LNCaP clone FGC (cell line): ENCODE measurements around the gene ELF5.

Source experiments
- DNase-seq: peaks from one replicate; pipeline ENCODE4 v3.0.0-alpha.2; 2011; ENCODE audit warnings: low read depth
- H3K4me3 ChIP-seq: 2 replicates; pipeline ENCODE4 v1.5.1; 2011; ENCODE audit warnings: mild to moderate bottlenecking, low read depth, low read length, control low read depth
- CTCF ChIP-seq: IDR thresholded peaks from 2 replicates; pipeline ENCODE4 v1.5.1; 2012; ENCODE audit warnings: mild to moderate bottlenecking; ENCODE audit not compliant: control insufficient read depth, insufficient read depth; ENCODE audit errors: extremely low read depth

ELF5 gene

DNA sequence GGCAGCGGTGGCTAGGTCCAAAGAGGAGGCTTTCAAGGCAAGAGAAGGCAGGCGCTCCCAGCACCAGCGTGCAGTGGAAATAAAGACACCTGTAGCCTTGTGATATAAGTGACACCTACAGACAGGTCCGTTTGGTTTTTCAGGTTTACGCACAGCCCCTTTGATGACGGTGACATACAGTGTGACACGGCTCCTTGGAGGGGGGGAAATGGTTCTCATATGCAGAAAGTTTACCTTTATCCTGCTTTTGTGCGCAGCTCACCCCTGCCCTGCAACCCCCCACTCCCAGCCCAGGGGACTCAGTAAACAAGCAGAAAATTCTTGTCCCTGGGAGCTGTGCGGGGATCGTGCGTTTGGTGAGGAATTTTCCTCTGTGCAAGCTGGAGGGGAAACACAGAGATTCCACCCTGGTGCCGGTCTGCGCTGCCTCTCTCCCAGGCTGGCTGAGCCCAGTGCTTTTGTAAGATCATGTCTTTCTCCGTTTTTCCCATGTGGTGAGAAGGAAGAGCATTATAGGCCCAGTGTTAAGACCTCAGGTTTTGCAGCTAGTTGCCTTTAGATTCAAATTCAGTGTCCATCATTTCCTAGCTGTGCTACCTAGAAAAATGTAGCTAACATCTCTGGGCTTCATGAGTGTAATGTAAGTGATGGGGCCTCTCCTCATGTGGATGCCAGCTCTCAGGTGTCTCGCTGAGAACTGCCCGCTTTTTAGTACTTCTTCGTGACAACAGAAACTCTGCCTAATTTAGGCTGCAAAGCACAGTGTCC lies at the start of gene ELF5:
Gene ELF5, minus strand, starts transcription at position 113 of the 768 bp plus-strand sequence. CDS start 8,045 bp downstream, outside the sequence.
- no peak within 1 kb of the TSS for H3K4me3 ChIP-seq
- DNase-seq, result peak; percentile 49
- TF ChIP-seq CTCF, result no peak

GRCh38 chr11:34562976-34563375 lies 49.4 kb upstream of the ELF5 start:
- TF ChIP-seq CTCF, result no peak
- H3K4me3 ChIP-seq, result no peak overlapping the region
- DNase-seq, result no peak

DNA sequence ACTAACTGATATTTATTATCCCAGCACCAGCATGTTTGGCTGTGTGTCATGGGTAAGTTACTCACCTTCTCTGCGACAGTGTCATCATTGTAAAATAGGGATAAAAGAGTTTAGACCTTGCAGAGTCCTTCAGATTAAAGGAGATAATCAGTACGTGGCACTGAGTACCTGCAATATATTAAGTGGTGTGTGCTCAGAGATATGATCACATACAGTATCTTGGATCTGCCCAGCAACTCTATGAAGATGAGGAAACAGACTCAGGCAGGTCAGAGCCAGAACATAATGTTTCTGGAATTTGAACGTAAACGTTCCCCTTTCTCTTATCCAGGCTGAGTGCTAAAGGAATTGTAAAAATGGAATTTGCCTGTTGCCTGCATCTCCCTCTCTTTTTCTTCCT lies 46.9 kb upstream of the ELF5 start:
- no peak for TF ChIP-seq CTCF
- DNase-seq, result no peak
- H3K4me3 ChIP-seq, result no peak overlapping the region

- DNase-seq, result no peak
- no peak for TF ChIP-seq CTCF
- H3K4me3 ChIP-seq, result no peak overlapping the region
These were observed 45.1 kb upstream of the ELF5 start for GRCh38 chr11:34558673-34559072.

DNA sequence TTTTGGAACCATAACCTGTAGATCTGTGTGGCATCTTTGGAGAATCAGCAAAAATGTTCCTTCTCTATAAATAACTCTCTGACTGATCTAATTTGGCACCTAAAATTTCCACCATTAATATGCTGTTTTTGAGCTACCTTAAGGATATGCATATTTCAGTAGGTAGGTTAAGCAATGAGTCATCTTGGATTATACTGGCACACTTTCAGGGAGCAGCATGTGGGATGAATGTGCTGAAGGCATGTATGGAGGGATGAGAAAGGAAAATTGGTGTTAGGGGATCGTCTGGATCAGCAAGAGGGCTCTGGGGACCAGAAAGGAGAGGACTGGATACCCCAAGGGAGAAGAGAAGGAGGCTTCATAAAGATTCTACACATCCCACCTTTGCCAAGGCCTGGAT lies 44.6 kb upstream of the ELF5 start:
- TF ChIP-seq CTCF, result no peak
- H3K4me3 ChIP-seq, result no peak overlapping the region
- DNase-seq, result no peak

GRCh38 chr11:34552270-34552669 lies 38.7 kb upstream of the ELF5 start:
- DNase-seq, result no peak
- H3K4me3 ChIP-seq, result no peak overlapping the region
- TF ChIP-seq CTCF, result no peak

DNA sequence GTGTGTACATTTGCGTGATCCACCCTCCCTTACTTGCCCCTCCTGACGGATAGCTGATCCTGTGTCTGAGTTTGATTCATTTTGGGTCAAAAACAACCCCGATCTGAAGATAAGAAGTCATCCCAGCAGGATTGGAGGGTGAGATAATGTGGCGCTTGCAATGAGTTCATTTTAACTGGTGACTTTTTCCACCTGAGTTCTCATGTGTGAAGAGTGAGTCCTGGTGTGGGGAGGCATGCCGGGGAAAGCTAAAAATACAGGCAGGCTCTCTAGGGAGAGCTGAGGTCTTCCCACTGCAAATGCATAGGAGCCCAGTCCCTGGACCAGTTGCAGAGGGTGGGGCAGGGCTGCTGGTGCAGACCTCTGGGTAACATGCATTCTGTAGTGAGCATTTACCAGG lies 35.7 kb upstream of the ELF5 start:
- no peak for DNase-seq
- no peak overlapping the region for H3K4me3 ChIP-seq
- no peak for TF ChIP-seq CTCF
